Measurements from ENCODE around the gene SLC6A3.

SLC6A3 gene

GRCh38 chr5:1396293-1396816 is 48.9 kb downstream of the SLC6A3 start:
- Histone ChIP-seq H3K4me1 (ENCODE audit: low read length) (no peaks in the 10 kb centered on the region), H3K4me3 (ENCODE audit: low read length) (no peak overlapping the region), H2AFZ (ENCODE audit: low read depth, low read length) (no peak overlapping the region), H4K20me1 (ENCODE audit: insufficient read depth, low read length) (no peaks in the 10 kb centered on the region), H3K9ac (ENCODE audit: low read length) (no peak overlapping the region), H3K27ac (ENCODE audit: low read length) (no peak overlapping the region), H3K27me3 (ENCODE audit: low read depth, low read length) (no peaks in the 10 kb centered on the region), H3K4me2 (ENCODE audit: low read length) (no peak overlapping the region), H3K36me3 (replicated peaks; ENCODE audit: low read depth, low read length) (no peaks in the 10 kb centered on the region), H3K79me2 (ENCODE audit: low read length) (no peaks in the 10 kb centered on the region), H3K9me3 (ENCODE audit: insufficient read depth, low read length) (no peaks in the 10 kb centered on the region)
- TF ChIP-seq, protein P1, sequence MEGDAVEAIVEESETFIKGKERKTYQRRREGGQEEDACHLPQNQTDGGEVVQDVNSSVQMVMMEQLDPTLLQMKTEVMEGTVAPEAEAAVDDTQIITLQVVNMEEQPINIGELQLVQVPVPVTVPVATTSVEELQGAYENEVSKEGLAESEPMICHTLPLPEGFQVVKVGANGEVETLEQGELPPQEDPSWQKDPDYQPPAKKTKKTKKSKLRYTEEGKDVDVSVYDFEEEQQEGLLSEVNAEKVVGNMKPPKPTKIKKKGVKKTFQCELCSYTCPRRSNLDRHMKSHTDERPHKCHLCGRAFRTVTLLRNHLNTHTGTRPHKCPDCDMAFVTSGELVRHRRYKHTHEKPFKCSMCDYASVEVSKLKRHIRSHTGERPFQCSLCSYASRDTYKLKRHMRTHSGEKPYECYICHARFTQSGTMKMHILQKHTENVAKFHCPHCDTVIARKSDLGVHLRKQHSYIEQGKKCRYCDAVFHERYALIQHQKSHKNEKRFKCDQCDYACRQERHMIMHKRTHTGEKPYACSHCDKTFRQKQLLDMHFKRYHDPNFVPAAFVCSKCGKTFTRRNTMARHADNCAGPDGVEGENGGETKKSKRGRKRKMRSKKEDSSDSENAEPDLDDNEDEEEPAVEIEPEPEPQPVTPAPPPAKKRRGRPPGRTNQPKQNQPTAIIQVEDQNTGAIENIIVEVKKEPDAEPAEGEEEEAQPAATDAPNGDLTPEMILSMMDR (IDR thresholded peaks at IDR 0.05; ENCODE audit: low read depth, low read length): no peak
- TF ChIP-seq EZH2phosphoT487 (IDR thresholded peaks at IDR 0.05; ENCODE audit: low read depth): no peak

GRCh38 chr5:1394881-1395860 is 50.1 kb downstream of the SLC6A3 start:
- Histone ChIP-seq H4K20me1 (ENCODE audit: insufficient read depth, low read length) (no peaks in the 10 kb centered on the region), H3K4me2 (ENCODE audit: low read length) (no peak overlapping the region), H3K9ac (ENCODE audit: low read length) (no peak overlapping the region), H3K27ac (ENCODE audit: low read length) (no peak overlapping the region), H3K27me3 (ENCODE audit: low read depth, low read length) (no peaks in the 10 kb centered on the region), H3K36me3 (replicated peaks; ENCODE audit: low read depth, low read length) (no peaks in the 10 kb centered on the region), H3K4me3 (ENCODE audit: low read length) (no peak overlapping the region), H3K4me1 (ENCODE audit: low read length) (no peaks in the 10 kb centered on the region), H3K9me3 (ENCODE audit: insufficient read depth, low read length) (no peaks in the 10 kb centered on the region), H2AFZ (ENCODE audit: low read depth, low read length) (no peak overlapping the region), H3K79me2 (ENCODE audit: low read length) (no peaks in the 10 kb centered on the region)
- TF ChIP-seq, protein P1 (IDR thresholded peaks at IDR 0.05; ENCODE audit: low read depth, low read length): no peak
- TF ChIP-seq EZH2phosphoT487 (IDR thresholded peaks at IDR 0.05; ENCODE audit: low read depth): no peak

- no peaks in the 10 kb centered on the region for H3K27me3 ChIP-seq (ENCODE audit: low read depth, low read length)
- no peak for TF ChIP-seq EZH2phosphoT487 (IDR thresholded peaks at IDR 0.05; ENCODE audit: low read depth)
- TF ChIP-seq, protein P1 (IDR thresholded peaks at IDR 0.05; ENCODE audit: low read depth, low read length): no peak
- H3K79me2 ChIP-seq (ENCODE audit: low read length): no peaks in the 10 kb centered on the region
- H2AFZ ChIP-seq (ENCODE audit: low read depth, low read length): no peak overlapping the region
- H3K4me1 ChIP-seq (ENCODE audit: low read length): no peaks in the 10 kb centered on the region
- no peaks in the 10 kb centered on the region for H4K20me1 ChIP-seq (ENCODE audit: insufficient read depth, low read length)
- no peak overlapping the region for H3K27ac ChIP-seq (ENCODE audit: low read length)
- H3K9ac ChIP-seq (ENCODE audit: low read length): no peak overlapping the region
- no peak overlapping the region for H3K4me2 ChIP-seq (ENCODE audit: low read length)
- no peaks in the 10 kb centered on the region for H3K36me3 ChIP-seq (replicated peaks; ENCODE audit: low read depth, low read length)
- H3K9me3 ChIP-seq (ENCODE audit: insufficient read depth, low read length): no peaks in the 10 kb centered on the region
- no peak overlapping the region for H3K4me3 ChIP-seq (ENCODE audit: low read length)
Measured at GRCh38 chr5:1393571-1394501, 51.4 kb downstream of the SLC6A3 start.

Data from OCI-LY3 (cell line).